GM19099 (cell line): Measurements from ENCODE around the gene ILKAP.

Experiments used
- POLR2A ChIP-seq: IDR thresholded peaks from 3 replicates; pipeline ENCODE4 v1.6.1; 2011; ENCODE audit warnings: low read depth; ENCODE audit not compliant: insufficient read length; ENCODE audit errors: extremely low read depth

ILKAP gene

GRCh38 chr2:238180554-238180953 lies 22.9 kb downstream of the ILKAP start:
- TF ChIP-seq POLR2A, result no peak

- no peak for TF ChIP-seq POLR2A
Observed at GRCh38 chr2:238176613-238177012, 26.9 kb downstream of the ILKAP start.

- no peak for TF ChIP-seq POLR2A
Observed at GRCh38 chr2:238174701-238175100, 28.8 kb downstream of the ILKAP start.

- TF ChIP-seq POLR2A, result no peak
Observed at GRCh38 chr2:238174291-238174690, 29.2 kb downstream of the ILKAP start.

- no peak for TF ChIP-seq POLR2A
Observed at GRCh38 chr2:238173692-238174091, 29.8 kb downstream of the ILKAP start.

- no peak for TF ChIP-seq POLR2A
Observed at GRCh38 chr2:238172439-238172838, 31.1 kb downstream of the ILKAP start.

GRCh38 chr2:238171575-238172187 lies 31.8 kb downstream of the ILKAP start:
- no peak for TF ChIP-seq POLR2A

- TF ChIP-seq POLR2A, result no peak
Observed at GRCh38 chr2:238170386-238171071, 33.0 kb downstream of the ILKAP start.

- no peak for TF ChIP-seq POLR2A
Observed at GRCh38 chr2:238169708-238170251, 33.7 kb downstream of the ILKAP start.

GRCh38 chr2:238169048-238169707 lies 34.3 kb downstream of the ILKAP start:
- TF ChIP-seq POLR2A, result no peak

GRCh38 chr2:238168196-238169047 lies 35.1 kb downstream of the ILKAP start:
- no peak for TF ChIP-seq POLR2A

GRCh38 chr2:238167761-238168160 lies 35.7 kb downstream of the ILKAP start:
- no peak for TF ChIP-seq POLR2A

- TF ChIP-seq POLR2A, result no peak
Observed at GRCh38 chr2:238167344-238167715, 36.2 kb downstream of the ILKAP start.

GRCh38 chr2:238166391-238167343 lies 36.8 kb downstream of the ILKAP start:
- no peak for TF ChIP-seq POLR2A

GRCh38 chr2:238165288-238165921 lies 38.1 kb downstream of the ILKAP start:
- TF ChIP-seq POLR2A, result no peak
